ENCODE results near the gene ADAT3. TPM values are rescaled to one million over a fixed set of nuclear protein-coding genes. Genes with fewer than 3 reads are reported as not detected.

ADAT3 gene
- polyA plus RNA-seq, 2 of the 4 experiments (the other 2 are of a cell fraction), result 0.66 to 5.6 TPM

GRCh38 chr19:1884291-1884718 lies 20.9 kb upstream of the ADAT3 start:
- peak overlapping the region; percentile 89 for H3K4me3 ChIP-seq
- peak overlapping the region; percentile 95 for H3K4me2 ChIP-seq
- ChIA-PET POLR2A (no interaction called here), CTCF (interaction anchor here (0.7 to 1.1 kb wide), 2 partner anchors 19 kb away, joined by 3 to 4 read pairs; no protein-coding TSS in a partner anchor)
- 12% methylated on average over 7 of the region's 11 CpGs for WGBS (ENCODE audit: missing lambda C conversion rate)
- DNase-seq (ENCODE audit: low read depth in 1 of 2, low spot score in 1 of 2), result no peak
- TF ChIP-seq ZSCAN20 (CRISPR knock-in tag; IDR thresholded peaks at IDR 0.05), result no peak
- TF ChIP-seq ZNF302 (CRISPR knock-in tag; IDR thresholded peaks at IDR 0.05), result no peak
- TF ChIP-seq ESRRA (IDR thresholded peaks at IDR 0.05; ENCODE audit: borderline replicate concordance, low read length), result no peak
- no peak for TF ChIP-seq RAD21 (conservative IDR thresholded peaks at IDR 0.05 in 1 of 2, IDR thresholded peaks at IDR 0.05 in 1 of 2)
- TF ChIP-seq GATA3 (IDR thresholded peaks at IDR 0.05; ENCODE audit: borderline replicate concordance), result no peak
- TF ChIP-seq HMGXB4 (CRISPR knock-in tag; IDR thresholded peaks at IDR 0.05; ENCODE audit: borderline replicate concordance), result no peak
- no peak for TF ChIP-seq RFX5 (IDR thresholded peaks at IDR 0.05)
- TF ChIP-seq MAFK (IDR thresholded peaks at IDR 0.05; ENCODE audit: partially characterized antibody), result no peak
- no peak for TF ChIP-seq CBX2 (IDR thresholded peaks at IDR 0.05; ENCODE audit: borderline replicate concordance, low read depth)
- no peak for TF ChIP-seq BCL3 (IDR thresholded peaks at IDR 0.05)
- no peak for TF ChIP-seq CHD4 (IDR thresholded peaks at IDR 0.05; ENCODE audit: borderline replicate concordance)
- TF ChIP-seq SREBF2 (IDR thresholded peaks at IDR 0.05), result no peak
- TF ChIP-seq HES2 (IDR thresholded peaks at IDR 0.05), result no peak
- TF ChIP-seq CBX8 (IDR thresholded peaks at IDR 0.05), result no peak
- no peak for TF ChIP-seq KDM1A (IDR thresholded peaks at IDR 0.05; ENCODE audit: low read depth)
- TF ChIP-seq POLR2A (IDR thresholded peaks at IDR 0.05; ENCODE audit: low read length), result no peak
- no peak for TF ChIP-seq TP53 (CRISPR knock-in tag; IDR thresholded peaks at IDR 0.05)
- no peak for TF ChIP-seq PHF8 (IDR thresholded peaks at IDR 0.05; ENCODE audit: borderline replicate concordance, low read depth)
- TF ChIP-seq BHLHE40 (IDR thresholded peaks at IDR 0.05; ENCODE audit: low read depth, low read length), result no peak
- ATAC-seq, result no peak; a peak in 1 of 6 replicates
- H3K27ac ChIP-seq, result peak overlapping the region; percentile 79 to 98; a peak in 5 of 6 replicates
- no peak for FAIRE-seq
- no peaks in the 10 kb centered on the region for H3K9me3 ChIP-seq
- peaks cover 6% of the 10 kb centered on the region; the same call in 1 of the 3 replicates for H3K4me1 ChIP-seq

- Histone ChIP-seq H3K4me1 (peaks cover 6% of the 10 kb centered on the region; the same call in 1 of the 3 replicates), H3K4me3 (peak overlapping the region; percentile 89), H3K27ac (peak overlapping the region; percentile 79 to 98), H3K9me3 (no peaks in the 10 kb centered on the region), H3K4me2 (peak overlapping the region; percentile 95)
- TF ChIP-seq POLR2A (IDR thresholded peaks at IDR 0.05; ENCODE audit: low read length) (0 out of 2 replicates have a peak, but pooled peaks have one; percentile 16), BCL3 (IDR thresholded peaks at IDR 0.05) (0 out of 3 replicates have a peak, but pooled peaks have one; percentile 35), EP300 (IDR thresholded peaks at IDR 0.05) (no peak)
- DNase-seq (ENCODE audit: low read depth in 1 of 2, low spot score in 1 of 2) (no peak), ATAC-seq (peak; percentile 32; a peak in 5 of 6 replicates), FAIRE-seq (no peak)
- 2% methylated on average over 38 of the region's 56 CpGs for WGBS (ENCODE audit: missing lambda C conversion rate)
- POLR2A ChIA-PET, result interaction anchor here (0.5 to 1.6 kb wide), 5 partner anchors 9 to 1066 kb away, joined by 3 to 10 read pairs (median 4); partner anchors contain the start of gene GADD45B
- CTCF ChIA-PET, result interaction anchor here (1.1 kb wide), 1 partner anchor 20 kb away, joined by 4 read pairs; no protein-coding TSS in a partner anchor
These were observed 20.4 kb upstream of the ADAT3 start for GRCh38 chr19:1884719-1885334.
